Adrenal gland (tissue), 5 donors: ENCODE results near the gene KRTAP5-4.

ENCODE experiments used
- CTCF ChIP-seq, 6 experiments: fragments of 450-650 bp in 4 of 6; fragments of 200-600 bp in 2 of 6; sonication (generic) in 1 of 6; IDR thresholded peaks; 1 replicate in 5 of 6; 2 replicates in 1 of 6; pipeline versions ENCODE4 v1.5.1 to v1.8.0; 2016 to 2021; ENCODE audit warnings: antibody characterized with exemption in 6 of 6, mild to moderate bottlenecking in 2 of 6, moderate library complexity in 1 of 6
- POLR2A ChIP-seq, 2 donors: fragments of 450-650 bp; IDR thresholded peaks; one replicate each; pipeline ENCODE4 v1.6.1; 2017; ENCODE audit warnings: antibody characterized with exemption in 2 of 2, mild to moderate bottlenecking in 2 of 2, moderate library complexity in 1 of 2
- donor health status: DM: no; HTN: no; CAD: no.

- TF ChIP-seq POLR2A (IDR thresholded peaks at IDR 0.05), result no peak
- TF ChIP-seq CTCF (IDR thresholded peaks at IDR 0.05), result no peak
Observed at GRCh38 chr11:1638344-1638743, 16.4 kb upstream of the KRTAP5-4 start.
